Fibroblast of lung (primary cell): ENCODE measurements around the gene SHQ1. TPM values are rescaled to one million over a fixed set of nuclear protein-coding genes. Genes with fewer than 3 reads are reported as not detected.
"Not testable (repeated sequence)": the region's sequence is repeated elsewhere in the genome, so short reads cannot be mapped to it uniquely, and the experiment has no call there.

Experiments
- DNase-seq, 2 donors: peaks; one replicate each; pipeline versions ENCODE4 v3.0.0 to v3.0.0-alpha.2; 2010; ENCODE audit warnings: low read depth in 2 of 2
- H2AFZ ChIP-seq: 2 replicates; pipeline ENCODE4 v1.5.1; 2012; ENCODE audit warnings: low read length, control low read depth, inconsistent platforms
- H3K27ac ChIP-seq: 2 replicates; pipeline ENCODE4 v1.5.1; 2011; ENCODE audit warnings: low read length, control low read depth; ENCODE audit not compliant: insufficient read depth
- H3K27me3 ChIP-seq: 2 replicates; pipeline ENCODE4 v1.5.1; 2011; ENCODE audit warnings: mild to moderate bottlenecking, low read length; ENCODE audit not compliant: control insufficient read depth, insufficient read depth
- H3K36me3 ChIP-seq: 2 replicates; pipeline ENCODE4 v1.5.1; 2011; ENCODE audit warnings: low read length; ENCODE audit not compliant: control insufficient read depth, insufficient read depth
- H3K4me1 ChIP-seq: 2 replicates; pipeline ENCODE4 v1.5.1; 2011; ENCODE audit warnings: low read length; ENCODE audit not compliant: control insufficient read depth, insufficient read depth; ENCODE audit errors: extremely low read depth
- H3K4me2 ChIP-seq: 2 replicates; pipeline ENCODE4 v1.5.1; 2011; ENCODE audit warnings: low read length, control low read depth; ENCODE audit not compliant: insufficient read depth; ENCODE audit errors: extremely low read depth
- H3K4me3 ChIP-seq, 4 experiments: fragments of 200-600 bp in 1 of 4; sonication (generic) in 1 of 4; replicated peaks in 1 of 4; 2 replicates each; pipeline ENCODE4 v1.5.1; 2011 to 2016; ENCODE audit warnings: low read length in 4 of 4, low read depth in 3 of 4, mild to moderate bottlenecking in 3 of 4, control low read depth in 2 of 4, inconsistent platforms in 1 of 4, mixed read lengths in 1 of 4; ENCODE audit not compliant: insufficient read depth in 1 of 4; ENCODE audit errors: control extremely low read depth in 1 of 4
- H3K79me2 ChIP-seq: 2 replicates; pipeline ENCODE4 v1.5.1; 2012; ENCODE audit warnings: mild to moderate bottlenecking, low read length, inconsistent platforms; ENCODE audit not compliant: control insufficient read depth, insufficient read depth
- H3K9ac ChIP-seq: 2 replicates; pipeline ENCODE4 v1.5.1; 2011; ENCODE audit warnings: mild to moderate bottlenecking, low read length, control low read depth; ENCODE audit not compliant: insufficient read depth
- H3K9me3 ChIP-seq: 2 replicates; pipeline ENCODE4 v1.5.1; 2012; ENCODE audit warnings: low read depth, low read length; ENCODE audit not compliant: control insufficient read depth, insufficient read depth
- H4K20me1 ChIP-seq: 2 replicates; pipeline ENCODE4 v1.5.1; 2011; ENCODE audit warnings: low read length; ENCODE audit not compliant: control insufficient read depth, insufficient read depth; ENCODE audit errors: extremely low read depth
- EZH2 ChIP-seq: IDR thresholded peaks from 2 replicates; pipeline ENCODE4 v1.5.1; 2012; ENCODE audit warnings: low read length, control low read depth, mild to moderate bottlenecking; ENCODE audit errors: missing control alignments
- polyA plus RNA-seq, 2 donors: library from polyadenylated mRNA; depleted of rRNA in 1 of 2; stranded (reverse) in 1 of 2; unstranded in 1 of 2; fragments of >200 nt; gene quantifications; 2 replicates each; pipeline ENCODE4 v1.2.1, GENCODE V29; 2011 to 2012; ENCODE audit warnings: missing spikeins in 1 of 2
- total RNA-seq: library from RNA; depleted of rRNA; stranded (reverse); fragments of >200 nt; gene quantifications from 2 replicates; pipeline ENCODE4 v1.2.1, GENCODE V29; 2014
- TF ChIP-seq, protein P1 (sequence below), 2 donors: IDR thresholded peaks in 1 of 2; conservative IDR thresholded peaks in 1 of 2; 1 replicate in 1 of 2; 2 replicates in 1 of 2; pipeline ENCODE4 v1.5.1; 2011 to 2012; ENCODE audit warnings: low read length in 2 of 2, control low read depth in 1 of 2, inconsistent platforms in 1 of 2, low read depth in 1 of 2, mild to moderate bottlenecking in 1 of 2

The SHQ1 gene
- total and polyA plus RNA-seq, 2 donors (not counting 1 experiment from before 2014, with no cell fraction given): 12.2 to 15.5 TPM

DNA sequence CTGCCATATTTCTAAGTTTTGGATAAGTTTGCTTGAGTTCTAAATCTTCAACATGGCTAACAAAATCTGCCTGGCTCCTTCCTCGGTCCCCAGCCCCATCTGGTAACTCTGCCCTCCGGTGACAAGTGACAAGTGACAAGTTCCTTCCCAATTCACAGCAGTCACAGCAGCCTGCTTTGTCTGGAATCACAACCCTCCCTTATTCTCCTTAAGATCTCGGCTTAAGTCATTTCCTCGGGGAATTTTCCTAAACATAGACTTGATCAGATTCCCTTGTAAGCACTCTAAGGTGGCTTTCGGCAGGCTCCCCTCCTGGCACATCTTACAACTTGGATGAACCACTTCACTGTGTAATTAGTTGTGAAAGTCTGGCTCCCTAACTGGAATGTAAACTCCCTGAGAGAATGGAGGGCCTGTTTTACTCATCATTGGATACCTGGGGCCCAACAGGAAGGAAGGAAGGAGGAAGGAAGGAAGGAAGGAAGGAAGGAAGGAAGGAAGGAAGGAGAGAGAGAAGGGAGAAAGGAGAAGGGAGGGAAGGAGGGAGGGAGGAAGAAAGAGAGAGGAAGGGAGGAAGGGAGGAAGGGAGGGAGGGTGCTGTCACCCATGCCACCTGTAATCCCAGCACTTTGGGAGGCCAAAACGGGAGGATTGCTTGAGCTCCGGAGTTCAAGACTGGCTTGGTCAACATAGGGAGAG, 126.4 kb downstream of the SHQ1 start:
- Histone ChIP-seq H3K4me3 (no peak overlapping the region), H3K4me2 (no peak overlapping the region), H3K27me3 (no peaks in the 10 kb centered on the region), H3K9ac (no peak overlapping the region), H3K9me3 (no peaks in the 10 kb centered on the region), H3K27ac (no peak overlapping the region), H3K4me1 (no peaks in the 10 kb centered on the region), H2AFZ (no peak overlapping the region), H3K36me3 (no peaks in the 10 kb centered on the region), H3K79me2 (no peaks in the 10 kb centered on the region), H4K20me1 (no peaks in the 10 kb centered on the region)
- TF ChIP-seq EZH2: no peak
- TF ChIP-seq, protein P1, sequence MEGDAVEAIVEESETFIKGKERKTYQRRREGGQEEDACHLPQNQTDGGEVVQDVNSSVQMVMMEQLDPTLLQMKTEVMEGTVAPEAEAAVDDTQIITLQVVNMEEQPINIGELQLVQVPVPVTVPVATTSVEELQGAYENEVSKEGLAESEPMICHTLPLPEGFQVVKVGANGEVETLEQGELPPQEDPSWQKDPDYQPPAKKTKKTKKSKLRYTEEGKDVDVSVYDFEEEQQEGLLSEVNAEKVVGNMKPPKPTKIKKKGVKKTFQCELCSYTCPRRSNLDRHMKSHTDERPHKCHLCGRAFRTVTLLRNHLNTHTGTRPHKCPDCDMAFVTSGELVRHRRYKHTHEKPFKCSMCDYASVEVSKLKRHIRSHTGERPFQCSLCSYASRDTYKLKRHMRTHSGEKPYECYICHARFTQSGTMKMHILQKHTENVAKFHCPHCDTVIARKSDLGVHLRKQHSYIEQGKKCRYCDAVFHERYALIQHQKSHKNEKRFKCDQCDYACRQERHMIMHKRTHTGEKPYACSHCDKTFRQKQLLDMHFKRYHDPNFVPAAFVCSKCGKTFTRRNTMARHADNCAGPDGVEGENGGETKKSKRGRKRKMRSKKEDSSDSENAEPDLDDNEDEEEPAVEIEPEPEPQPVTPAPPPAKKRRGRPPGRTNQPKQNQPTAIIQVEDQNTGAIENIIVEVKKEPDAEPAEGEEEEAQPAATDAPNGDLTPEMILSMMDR (conservative IDR thresholded peaks at IDR 0.05 in 1 of 2, IDR thresholded peaks at IDR 0.05 in 1 of 2; ENCODE audit: low read depth in 1 of 2, low read length in 2 of 2): no peak
- no peak for DNase-seq

DNA sequence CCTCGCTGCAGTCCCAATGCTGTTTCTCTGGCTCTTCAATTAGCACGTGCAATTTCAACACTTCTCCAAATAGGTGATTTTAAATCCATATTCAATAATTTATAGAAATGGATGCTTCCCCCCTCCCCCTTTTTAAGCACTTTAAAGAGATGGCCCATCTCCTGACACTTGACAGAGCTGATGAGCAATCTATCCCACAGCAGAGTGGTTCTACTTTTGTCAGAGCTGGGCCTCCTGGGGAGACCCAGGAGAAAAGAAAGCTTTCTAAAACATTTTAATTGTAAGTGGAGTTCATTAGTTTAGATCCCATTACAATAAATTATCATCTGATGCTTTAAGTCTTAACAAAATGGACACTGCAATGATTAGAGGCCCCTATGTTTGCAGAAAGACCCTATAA, 127.7 kb downstream of the SHQ1 start:
- Histone ChIP-seq H3K27ac (no peak overlapping the region), H2AFZ (no peak overlapping the region), H3K27me3 (no peaks in the 10 kb centered on the region)

DNA sequence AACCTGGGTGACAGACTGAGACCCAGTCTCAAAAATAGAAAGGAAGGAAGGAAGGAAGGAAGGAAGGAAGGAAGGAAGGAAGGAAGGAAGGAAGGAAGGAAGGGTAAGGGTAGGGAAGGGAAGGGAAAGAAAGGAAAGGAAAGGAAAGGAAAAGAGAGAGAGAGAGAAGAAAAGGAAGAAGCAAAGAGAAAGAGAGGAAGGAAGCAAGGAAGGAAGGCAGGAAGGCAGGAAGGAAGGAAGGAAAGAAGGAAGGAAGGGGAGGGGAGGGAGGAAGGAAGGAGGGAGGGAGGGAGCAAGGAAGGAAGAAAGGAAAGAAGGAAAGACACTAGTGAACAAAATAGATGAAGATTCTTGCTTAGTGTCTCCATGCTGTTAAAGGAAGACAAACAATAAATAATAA, 129.1 kb downstream of the SHQ1 start:
- Histone ChIP-seq H3K4me1 (no peaks in the 10 kb centered on the region), H3K36me3 (no peaks in the 10 kb centered on the region), H3K9ac (no peak overlapping the region), H3K4me2 (no peak overlapping the region), H4K20me1 (no peaks in the 10 kb centered on the region), H2AFZ (no peak overlapping the region), H3K27me3 (no peaks in the 10 kb centered on the region), H3K9me3 (no peaks in the 10 kb centered on the region), H3K79me2 (no peaks in the 10 kb centered on the region), H3K27ac (no peak overlapping the region), H3K4me3 (no peak overlapping the region)
- no peak for DNase-seq
- TF ChIP-seq, protein P1 (conservative IDR thresholded peaks at IDR 0.05 in 1 of 2, IDR thresholded peaks at IDR 0.05 in 1 of 2; ENCODE audit: low read depth in 1 of 2, low read length in 2 of 2): no peak
- no peak for TF ChIP-seq EZH2

More for the DNA sequence above, 127.7 kb downstream of the SHQ1 start:
- Histone ChIP-seq H3K4me2 (no peak overlapping the region), H3K4me3 (no peak overlapping the region), H3K36me3 (no peaks in the 10 kb centered on the region), H3K9ac (no peak overlapping the region), H3K9me3 (no peaks in the 10 kb centered on the region), H3K79me2 (no peaks in the 10 kb centered on the region), H3K4me1 (no peaks in the 10 kb centered on the region), H4K20me1 (no peaks in the 10 kb centered on the region)
- TF ChIP-seq EZH2: no peak
- TF ChIP-seq, protein P1 (conservative IDR thresholded peaks at IDR 0.05 in 1 of 2, IDR thresholded peaks at IDR 0.05 in 1 of 2; ENCODE audit: low read depth in 1 of 2, low read length in 2 of 2): no peak
- DNase-seq: no peak

GRCh38 chr3:72714135-72714534, 134.1 kb downstream of the SHQ1 start:
- not testable (repeated sequence) for H3K4me3 ChIP-seq, H2AFZ ChIP-seq, H4K20me1 ChIP-seq, H3K9ac ChIP-seq, H3K79me2 ChIP-seq, H3K27me3 ChIP-seq, DNase-seq, H3K4me1 ChIP-seq, H3K9me3 ChIP-seq, H3K36me3 ChIP-seq, H3K27ac ChIP-seq, H3K4me2 ChIP-seq

DNA sequence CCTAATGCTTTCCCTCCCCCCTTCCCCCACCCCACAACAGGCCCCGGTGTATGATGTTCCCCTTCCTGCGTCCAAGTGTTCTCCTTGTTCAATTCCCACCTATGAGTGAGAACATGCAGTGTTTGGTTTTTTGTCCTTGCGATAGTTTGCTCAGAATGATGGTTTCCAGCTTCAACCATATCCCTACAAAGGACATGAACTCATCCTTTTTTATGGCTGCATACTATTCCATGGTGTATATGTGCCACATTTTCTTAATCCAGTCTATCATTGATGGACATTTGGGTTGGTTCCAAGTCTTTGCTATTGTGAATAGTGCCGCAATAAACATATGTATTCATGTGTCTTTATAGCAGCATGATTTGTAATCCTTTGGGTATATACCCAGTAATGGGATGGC, 137.8 kb downstream of the SHQ1 start:
- not testable (repeated sequence) for H3K79me2 ChIP-seq, H3K4me2 ChIP-seq, H3K9me3 ChIP-seq, H3K4me3 ChIP-seq, H3K4me1 ChIP-seq, H3K9ac ChIP-seq, H3K27me3 ChIP-seq, DNase-seq, H3K36me3 ChIP-seq, H3K27ac ChIP-seq, H2AFZ ChIP-seq, H4K20me1 ChIP-seq
